ENCODE results near the gene TMEM272. TPM values are rescaled to one million over a fixed set of nuclear protein-coding genes. Genes with fewer than 3 reads are reported as not detected.

TMEM272 gene
- total and polyA plus RNA-seq, 9 donors: 0.08 to 0.50 (median 0.15) TPM

DNA sequence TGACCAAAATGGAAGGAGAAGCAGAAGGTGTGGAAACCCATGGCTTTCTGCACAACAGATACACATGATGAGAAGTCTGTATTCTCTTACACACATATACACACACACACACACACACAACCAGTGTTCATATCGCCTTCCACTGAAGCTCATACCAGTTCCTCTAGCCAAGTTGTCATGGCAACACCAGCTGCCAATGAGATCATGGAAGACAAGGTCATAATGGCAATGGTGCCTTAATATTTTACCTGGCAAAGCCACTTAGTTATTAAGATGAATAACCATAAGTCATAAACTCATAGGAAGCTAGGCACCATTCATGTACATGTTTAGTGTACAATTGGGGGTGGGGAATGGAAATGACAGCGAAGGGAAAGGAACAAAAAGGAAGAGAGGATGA lies 38.4 kb downstream of the TMEM272 start:
- WGBS (ENCODE audit: insufficient coverage): 89% methylated on average over 1 of the region's 2 CpGs
- peak; percentile 59 for DNase-seq
- Histone ChIP-seq H3K27ac (ENCODE audit: low read length) (no peak overlapping the region), H3K4me1 (ENCODE audit: control insufficient read depth, insufficient read depth, low read length) (peaks cover 22% of the 10 kb centered on the region), H3K36me3 (ENCODE audit: control insufficient read depth, insufficient read depth, low read length) (no peaks in the 10 kb centered on the region), H3K4me3 (ENCODE audit: low read length) (no peak overlapping the region), H3K27me3 (ENCODE audit: control insufficient read depth, insufficient read depth, low read length) (no peaks in the 10 kb centered on the region), H3K9me3 (replicated peaks; ENCODE audit: control insufficient read depth, low read depth, low read length) (no peaks in the 10 kb centered on the region)

DNA sequence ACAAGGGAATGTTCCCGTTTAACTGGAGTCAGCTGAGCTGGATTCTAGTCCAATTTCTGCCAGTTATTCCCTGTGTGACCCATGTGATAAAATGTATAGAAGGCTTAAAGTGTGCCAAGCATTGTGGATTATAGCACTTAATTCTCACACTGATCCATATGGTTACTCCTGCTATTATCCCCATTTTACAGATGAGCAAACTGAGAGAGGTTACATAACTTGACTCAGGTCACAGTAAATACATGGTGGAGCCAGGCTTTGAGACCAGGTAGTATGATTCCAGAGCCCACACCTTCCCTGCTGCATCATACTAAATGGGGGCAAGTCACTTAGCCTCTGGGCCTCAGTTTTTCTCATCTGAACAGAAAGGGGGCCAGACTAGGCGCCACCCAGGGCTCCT lies 39.1 kb downstream of the TMEM272 start:
- Histone ChIP-seq H3K4me1 (ENCODE audit: control insufficient read depth, insufficient read depth, low read length) (peaks cover 27% of the 10 kb centered on the region), H3K9me3 (replicated peaks; ENCODE audit: control insufficient read depth, low read depth, low read length) (no peaks in the 10 kb centered on the region), H3K36me3 (ENCODE audit: control insufficient read depth, insufficient read depth, low read length) (no peaks in the 10 kb centered on the region), H3K27ac (ENCODE audit: low read length) (no peak overlapping the region), H3K27me3 (ENCODE audit: control insufficient read depth, insufficient read depth, low read length) (no peaks in the 10 kb centered on the region), H3K4me3 (ENCODE audit: low read length) (no peak overlapping the region)
- no CpG with 5 or more reads among the region's 2 CpGs for WGBS (ENCODE audit: insufficient coverage)
- no peak for DNase-seq

DNA sequence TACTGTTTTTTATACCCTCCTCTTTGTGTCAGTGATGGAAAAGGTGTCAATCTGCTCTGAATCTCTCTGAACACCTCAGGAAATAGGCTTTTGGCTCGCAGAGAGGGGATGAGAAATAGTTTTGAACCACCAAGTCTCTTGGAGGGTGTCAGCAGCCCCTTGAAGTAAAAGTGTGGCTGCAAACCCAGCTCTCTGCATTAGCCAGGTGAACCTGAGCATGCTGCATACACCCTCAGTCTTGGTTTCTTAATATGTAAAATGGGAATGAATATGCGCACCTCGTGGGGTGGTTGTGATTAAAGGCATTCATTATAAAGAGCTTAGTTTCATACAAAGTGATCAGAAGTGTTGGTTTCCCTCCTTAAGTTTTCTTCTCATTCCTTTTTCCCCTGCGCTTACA lies 39.7 kb downstream of the TMEM272 start:
- Histone ChIP-seq H3K36me3 (ENCODE audit: control insufficient read depth, insufficient read depth, low read length) (no peaks in the 10 kb centered on the region), H3K27me3 (ENCODE audit: control insufficient read depth, insufficient read depth, low read length) (no peaks in the 10 kb centered on the region), H3K9me3 (replicated peaks; ENCODE audit: control insufficient read depth, low read depth, low read length) (no peaks in the 10 kb centered on the region), H3K27ac (ENCODE audit: low read length) (peak overlapping the region; percentile 8), H3K4me1 (ENCODE audit: control insufficient read depth, insufficient read depth, low read length) (peaks cover 33% of the 10 kb centered on the region), H3K4me3 (ENCODE audit: low read length) (no peak overlapping the region)
- no peak for DNase-seq
- WGBS (ENCODE audit: insufficient coverage): 30% methylated on average over 1 of the region's 4 CpGs

DNA sequence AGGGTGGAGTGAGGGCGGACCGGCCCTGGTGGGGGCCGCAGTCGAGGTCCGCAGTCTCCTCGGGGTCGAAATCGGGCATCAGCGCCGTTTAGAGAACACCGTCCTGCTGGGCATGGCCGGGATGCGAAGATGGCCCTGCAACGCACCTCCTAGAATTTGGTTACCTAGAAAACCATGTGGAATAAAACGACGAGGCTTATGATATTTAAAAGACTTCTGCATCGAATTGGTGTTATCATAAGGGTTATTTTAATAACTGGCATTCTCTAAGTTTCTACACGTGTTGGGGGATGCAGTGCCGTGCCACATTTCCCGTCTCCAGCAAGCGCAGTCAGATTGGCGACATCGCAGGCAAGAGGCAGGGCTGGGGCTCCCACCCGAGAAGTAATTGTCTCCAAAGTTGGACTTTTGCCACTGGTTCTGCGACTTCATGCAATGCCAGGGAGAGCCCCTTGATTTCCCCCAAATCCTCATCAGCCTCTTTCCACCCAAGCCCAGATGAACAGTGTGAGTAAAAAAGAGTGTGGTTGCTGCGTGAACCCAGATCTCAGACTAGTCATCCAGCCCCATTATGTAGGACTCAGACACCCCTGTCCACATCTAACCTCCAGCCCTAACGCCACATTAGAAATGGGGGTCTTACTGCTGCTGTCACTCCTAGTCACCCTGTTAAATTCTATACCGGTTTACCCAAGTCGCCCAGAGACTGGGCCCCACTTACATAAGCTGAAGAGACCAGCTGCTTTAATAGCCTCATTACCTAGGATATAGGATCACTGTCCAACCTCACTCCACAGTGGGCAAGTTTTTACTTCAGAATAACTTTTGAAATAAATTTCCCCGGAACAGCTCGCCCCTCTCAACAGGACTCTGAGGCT lies 40.4 kb downstream of the TMEM272 start:
- H3K27me3 ChIP-seq (ENCODE audit: control insufficient read depth, insufficient read depth, low read length): no peaks in the 10 kb centered on the region
- no peaks in the 10 kb centered on the region for H3K9me3 ChIP-seq (replicated peaks; ENCODE audit: control insufficient read depth, low read depth, low read length)
- peak overlapping the region; percentile 97 for H3K27ac ChIP-seq (ENCODE audit: low read length)
- H3K36me3 ChIP-seq (ENCODE audit: control insufficient read depth, insufficient read depth, low read length): no peaks in the 10 kb centered on the region
- DNase-seq: peak; percentile 61
- H3K4me3 ChIP-seq (ENCODE audit: low read length): peak overlapping the region; percentile 87
- H3K4me1 ChIP-seq (ENCODE audit: control insufficient read depth, insufficient read depth, low read length): peaks cover 34% of the 10 kb centered on the region
- 13% methylated on average over 24 of the region's 31 CpGs for WGBS (ENCODE audit: insufficient coverage)

DNA sequence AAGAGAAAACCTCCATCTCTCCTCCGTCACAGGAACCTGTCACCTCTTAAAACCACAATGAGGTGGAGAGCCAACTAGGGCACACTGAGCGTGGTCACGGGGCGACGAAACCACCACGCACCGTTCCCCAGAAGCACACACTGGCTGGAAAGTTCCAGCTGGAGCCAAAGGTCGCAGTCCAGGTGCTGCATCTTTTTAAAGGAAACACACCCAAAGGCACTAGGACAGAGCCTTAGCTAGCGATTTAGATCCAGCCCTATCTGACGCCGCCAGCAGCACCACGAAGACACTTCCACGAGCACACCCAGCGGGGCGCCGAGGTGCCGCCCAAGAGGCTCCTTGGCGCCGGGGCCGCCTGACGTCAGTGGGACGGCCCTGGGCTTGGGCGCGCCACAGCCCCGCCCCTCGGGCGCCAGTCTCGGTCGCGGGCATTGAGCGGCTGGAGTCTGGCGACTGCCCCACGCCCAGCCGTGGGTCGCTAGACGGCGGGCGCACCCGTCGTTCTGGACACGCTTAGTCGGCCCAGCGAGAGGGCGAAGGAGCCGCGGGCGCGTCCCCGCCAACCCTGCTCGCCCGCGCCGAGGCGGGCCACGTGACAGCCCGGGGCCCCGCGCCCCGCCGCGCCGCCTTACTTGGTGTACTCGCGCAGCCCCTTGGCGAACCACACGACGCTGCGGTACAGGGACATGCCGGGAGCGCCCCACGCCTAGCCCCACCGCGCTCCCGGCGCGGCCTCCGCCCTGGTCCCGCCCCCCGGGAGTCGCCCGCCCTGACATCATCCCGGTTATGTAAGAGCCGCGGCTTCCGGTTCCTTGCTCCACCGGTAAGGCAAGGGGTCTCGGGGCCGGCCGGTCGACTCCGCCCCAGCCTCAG lies 41.3 kb downstream of the TMEM272 start, which contains the start of gene DHRS12:
Gene DHRS12 (minus strand): TSS at position 742 of the 873 bp plus-strand sequence. CDS start 4,504 bp downstream, outside the sequence.
- Histone ChIP-seq H3K4me3 (ENCODE audit: low read length) (peak within 1 kb of the TSS; percentile 87), H3K4me1 (ENCODE audit: control insufficient read depth, insufficient read depth, low read length) (peaks cover 34% of the 10 kb centered on the region), H3K27ac (ENCODE audit: low read length) (peak within 1 kb of the TSS; percentile 97), H3K9me3 (replicated peaks; ENCODE audit: control insufficient read depth, low read depth, low read length) (no peaks in the 10 kb centered on the region), H3K27me3 (ENCODE audit: control insufficient read depth, insufficient read depth, low read length) (no peaks in the 10 kb centered on the region), H3K36me3 (ENCODE audit: control insufficient read depth, insufficient read depth, low read length) (peaks cover 8% of the 10 kb centered on the region)
- WGBS (ENCODE audit: insufficient coverage): under 1% methylated on average over 91 of the region's 91 CpGs
- peak; percentile 94 for DNase-seq

DNA sequence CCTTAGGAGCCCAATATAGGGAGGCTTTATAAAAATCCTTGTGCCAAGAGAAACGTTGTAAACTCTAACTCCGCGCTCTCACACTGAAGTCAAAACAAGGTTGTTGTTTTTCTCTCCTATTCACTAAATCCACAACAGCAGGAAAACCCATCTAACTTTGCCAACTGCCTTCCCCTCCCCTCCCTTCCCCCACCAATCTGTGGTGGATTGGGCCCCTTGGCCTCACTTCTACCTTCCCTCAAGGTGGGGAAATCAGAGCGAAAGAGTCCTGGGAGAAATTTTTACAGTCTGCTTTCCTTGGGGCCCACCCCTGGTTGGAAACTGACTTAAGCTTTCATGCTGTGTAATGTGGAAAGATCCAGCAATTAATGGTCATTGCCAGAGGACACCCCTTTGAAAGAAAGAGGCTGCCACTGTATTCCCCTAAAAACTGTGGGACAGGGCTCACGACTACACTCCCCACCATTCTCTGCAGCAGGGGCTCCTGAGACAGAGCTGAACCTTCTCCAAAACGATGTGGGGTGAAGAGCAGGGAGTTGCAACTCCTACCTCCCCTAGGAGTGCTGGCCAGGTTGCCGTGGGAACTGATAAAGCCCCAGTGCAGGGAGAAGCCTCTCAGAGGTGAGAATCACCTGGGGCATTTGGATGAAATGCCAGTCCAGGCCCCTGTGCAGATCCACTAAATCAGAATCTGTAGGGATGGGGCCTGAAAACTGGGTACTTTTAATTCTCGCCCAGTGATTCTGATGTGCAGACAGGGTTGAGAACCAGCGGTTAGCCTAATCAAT lies 42.2 kb downstream of the TMEM272 start:
- H3K27ac ChIP-seq (ENCODE audit: low read length): peak overlapping the region; percentile 97
- DNase-seq: peak; percentile 48
- 32% methylated on average over 2 of the region's 9 CpGs for WGBS (ENCODE audit: insufficient coverage)
- H3K27me3 ChIP-seq (ENCODE audit: control insufficient read depth, insufficient read depth, low read length): no peaks in the 10 kb centered on the region
- no peaks in the 10 kb centered on the region for H3K9me3 ChIP-seq (replicated peaks; ENCODE audit: control insufficient read depth, low read depth, low read length)
- H3K4me1 ChIP-seq (ENCODE audit: control insufficient read depth, insufficient read depth, low read length): peaks cover 34% of the 10 kb centered on the region
- H3K4me3 ChIP-seq (ENCODE audit: low read length): peak overlapping the region; percentile 87
- peaks cover 14% of the 10 kb centered on the region for H3K36me3 ChIP-seq (ENCODE audit: control insufficient read depth, insufficient read depth, low read length)

DNA sequence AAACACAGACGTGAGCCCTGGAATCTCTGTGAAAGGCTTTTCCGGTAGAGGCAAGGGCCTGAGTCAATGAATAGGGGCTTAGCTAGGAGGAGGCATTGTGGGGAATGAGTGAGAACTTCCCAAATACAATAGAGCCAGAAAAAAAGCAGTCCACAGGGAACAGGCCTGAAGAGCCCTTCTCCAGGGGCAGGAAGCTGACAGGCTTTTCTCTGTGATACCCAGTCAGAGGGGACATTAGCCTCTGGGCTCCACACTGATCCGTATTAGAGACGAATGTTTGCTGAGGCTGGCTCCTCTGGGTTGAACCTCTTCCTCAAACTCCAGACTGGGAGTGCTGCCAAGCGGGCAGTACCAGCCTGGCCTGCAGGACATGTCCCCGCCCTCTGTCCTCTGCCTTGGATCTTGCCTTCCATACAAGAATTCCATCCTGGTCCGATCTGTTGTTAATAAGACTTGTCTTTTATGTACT lies 43.3 kb downstream of the TMEM272 start:
- peak; percentile 73 for DNase-seq
- Histone ChIP-seq H3K4me3 (ENCODE audit: low read length) (no peak overlapping the region), H3K4me1 (ENCODE audit: control insufficient read depth, insufficient read depth, low read length) (peaks cover 34% of the 10 kb centered on the region), H3K27me3 (ENCODE audit: control insufficient read depth, insufficient read depth, low read length) (no peaks in the 10 kb centered on the region), H3K36me3 (ENCODE audit: control insufficient read depth, insufficient read depth, low read length) (peaks cover 18% of the 10 kb centered on the region), H3K9me3 (replicated peaks; ENCODE audit: control insufficient read depth, low read depth, low read length) (no peaks in the 10 kb centered on the region), H3K27ac (ENCODE audit: low read length) (peak overlapping the region; percentile 25)
- 79% methylated on average over 2 of the region's 7 CpGs for WGBS (ENCODE audit: insufficient coverage)

DNA sequence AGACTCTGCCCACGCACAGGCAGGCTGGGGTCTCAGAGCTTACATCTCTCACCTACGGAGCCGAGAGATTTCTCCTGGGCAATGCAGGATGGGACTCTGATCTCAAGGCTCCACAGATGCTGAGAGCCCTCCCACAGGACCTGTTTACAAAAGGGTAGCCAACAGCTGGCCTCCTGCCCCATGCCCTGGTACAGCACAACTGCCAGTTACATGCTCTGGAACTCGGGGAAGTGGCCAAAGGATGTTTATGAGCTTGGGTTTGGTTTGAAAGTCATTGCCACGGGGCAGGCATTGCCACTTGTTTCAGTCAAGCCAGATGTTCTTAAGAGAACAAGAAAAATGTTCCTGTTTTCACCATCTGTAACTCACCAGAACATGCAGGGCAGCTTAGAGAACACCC lies 44.5 kb downstream of the TMEM272 start:
- DNase-seq: no peak
- H3K36me3 ChIP-seq (ENCODE audit: control insufficient read depth, insufficient read depth, low read length): peaks cover 27% of the 10 kb centered on the region
- H3K4me1 ChIP-seq (ENCODE audit: control insufficient read depth, insufficient read depth, low read length): peaks cover 34% of the 10 kb centered on the region
- no peaks in the 10 kb centered on the region for H3K9me3 ChIP-seq (replicated peaks; ENCODE audit: control insufficient read depth, low read depth, low read length)
- H3K4me3 ChIP-seq (ENCODE audit: low read length): no peak overlapping the region
- no peaks in the 10 kb centered on the region for H3K27me3 ChIP-seq (ENCODE audit: control insufficient read depth, insufficient read depth, low read length)
- no peak overlapping the region for H3K27ac ChIP-seq (ENCODE audit: low read length)
- 78% methylated on average over 5 of the region's 5 CpGs for WGBS (ENCODE audit: insufficient coverage)

DNA sequence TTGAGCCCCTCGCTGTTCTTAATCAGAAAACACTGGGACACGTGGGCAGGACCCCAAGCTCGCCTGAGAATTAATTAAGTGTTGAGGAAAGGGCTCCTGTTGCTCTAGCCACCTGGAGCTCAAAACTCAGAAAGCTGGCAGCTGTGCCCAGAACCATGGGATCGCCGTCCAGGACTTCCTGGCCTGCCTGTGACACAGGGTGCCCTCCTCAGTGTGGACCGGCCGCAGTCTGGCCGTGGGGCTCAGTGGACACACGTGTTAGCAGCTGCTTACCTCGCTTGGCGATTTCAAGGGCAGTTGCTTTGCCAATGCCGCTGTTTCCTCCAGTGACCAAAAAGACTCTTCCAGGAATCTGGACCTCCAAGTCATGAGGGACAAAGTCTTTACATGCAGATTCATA lies 45.7 kb downstream of the TMEM272 start:
- H3K4me3 ChIP-seq (ENCODE audit: low read length): no peak overlapping the region
- whole genome bisulfite sequencing (ENCODE audit: insufficient coverage): 63% methylated on average over 12 of the region's 12 CpGs
- H3K9me3 ChIP-seq (replicated peaks; ENCODE audit: control insufficient read depth, low read depth, low read length): no peaks in the 10 kb centered on the region
- no peaks in the 10 kb centered on the region for H3K27me3 ChIP-seq (ENCODE audit: control insufficient read depth, insufficient read depth, low read length)
- no peak overlapping the region for H3K27ac ChIP-seq (ENCODE audit: low read length)
- DNase-seq: no peak
- H3K36me3 ChIP-seq (ENCODE audit: control insufficient read depth, insufficient read depth, low read length): peaks cover 29% of the 10 kb centered on the region
- H3K4me1 ChIP-seq (ENCODE audit: control insufficient read depth, insufficient read depth, low read length): peaks cover 31% of the 10 kb centered on the region
